HepG2 (cell line): ENCODE measurements around the gene USP32. TPM values are rescaled to one million over a fixed set of nuclear protein-coding genes. Genes with fewer than 3 reads are reported as not detected.

Source experiments
- CSRNP2 ChIP-seq: sonication (generic); formaldehyde crosslinking; conservative IDR thresholded peaks from 2 replicates; pipeline ENCODE4 v1.8.0; 2022; ENCODE audit warnings: low read depth, missing genetic modification reagents
- DNMT1 ChIP-seq: sonication (generic); formaldehyde crosslinking; IDR thresholded peaks from 2 replicates; pipeline ENCODE4 v1.5.1; 2020; ENCODE audit warnings: mild to moderate bottlenecking, missing genetic modification reagents
- ETV5 ChIP-seq: IDR thresholded peaks from 2 replicates; pipeline ENCODE4 v1.6.1; 2018; ENCODE audit warnings: missing biosample characterization, missing genetic modification reagents, inconsistent platforms, borderline replicate concordance
- GTF2F1 ChIP-seq: fragments of 150-350 bp; IDR thresholded peaks from 2 replicates; pipeline ENCODE4 v1.6.1; 2014; ENCODE audit warnings: low read length
- HMG20B ChIP-seq: conservative IDR thresholded peaks from 2 replicates; pipeline ENCODE4 v1.6.1; 2016; ENCODE audit warnings: missing genetic modification reagents, missing compliant biosample characterization
- HNF1B ChIP-seq: sonication (generic); formaldehyde crosslinking; IDR thresholded peaks from 2 replicates; pipeline ENCODE4 v1.5.1; 2020; ENCODE audit warnings: mild to moderate bottlenecking, moderate library complexity, missing genetic modification reagents
- NKX3-1 ChIP-seq: sonication (generic); formaldehyde crosslinking; IDR thresholded peaks from 2 replicates; pipeline ENCODE4 v1.5.0; 2020; ENCODE audit warnings: missing genetic modification reagents
- NR2F1 ChIP-seq, 2 experiments: fragments of 450-650 bp in 1 of 2; formaldehyde crosslinking in 1 of 2; IDR thresholded peaks; 2 replicates each; pipeline versions ENCODE4 v1.5.0 to v1.6.1; 2016 to 2020; ENCODE audit warnings: mild to moderate bottlenecking in 1 of 2, missing compliant biosample characterization in 1 of 2, missing genetic modification reagents in 1 of 2, moderate library complexity in 1 of 2
- SRSF4 ChIP-seq: fragments of 200-400 bp; formaldehyde crosslinking; IDR thresholded peaks from one replicate; pipeline ENCODE4 v1.6.1; 2018; ENCODE audit warnings: mild to moderate bottlenecking, low read depth, low read length, moderate library complexity; ENCODE audit not compliant: poor library complexity, severe bottlenecking
- ZBTB42 ChIP-seq: sonication (generic); formaldehyde crosslinking; IDR thresholded peaks from 2 replicates; pipeline ENCODE4 v1.5.0; 2020; ENCODE audit warnings: mild to moderate bottlenecking, missing genetic modification reagents
- ZBTB8A ChIP-seq: sonication (generic); formaldehyde crosslinking; IDR thresholded peaks from 2 replicates; pipeline ENCODE4 v1.4.0; 2020; ENCODE audit warnings: mild to moderate bottlenecking, low read depth, missing genetic modification reagents, borderline replicate concordance
- ZNF331 ChIP-seq: sonication (generic); formaldehyde crosslinking; IDR thresholded peaks from 2 replicates; pipeline ENCODE4 v1.4.0; 2020; ENCODE audit warnings: missing genetic modification reagents
- ZNF362 ChIP-seq: sonication (generic); formaldehyde crosslinking; IDR thresholded peaks from 2 replicates; pipeline ENCODE4 v1.4.0; 2020; ENCODE audit warnings: missing genetic modification reagents, mild to moderate bottlenecking, borderline replicate concordance
- polyA plus RNA-seq, 8 experiments: library from polyadenylated mRNA; depleted of rRNA in 3 of 8; stranded (reverse) in 7 of 8; unstranded in 1 of 8; fragments of >200 nt; fragmentation: Illumina TruSeq in 4 of 8; extraction: Trizol in 4 of 8; gene quantifications; 2 replicates each; pipeline versions ENCODE4 v1.2.1 to v1.2.3, GENCODE V29; 2011 to 2016; ENCODE audit warnings: low read depth in 4 of 8, missing spikeins in 1 of 8, mixed read lengths in 1 of 8; ENCODE audit not compliant: insufficient read depth in 1 of 8
- total RNA-seq, 5 experiments: library from RNA; depleted of rRNA; stranded (reverse); fragments of >200 nt; fragmentation: Illumina TruSeq; extraction: Trizol; gene quantifications; 2 replicates each; pipeline ENCODE4 v1.2.3, GENCODE V29; 2016; ENCODE audit warnings: low read depth in 1 of 5
- TF ChIP-seq, protein P1 (sequence below): sonication (generic); formaldehyde crosslinking; IDR thresholded peaks from 2 replicates; pipeline ENCODE4 v1.4.0; 2020; ENCODE audit warnings: low read depth, mild to moderate bottlenecking, missing genetic modification reagents
- TF ChIP-seq, protein P2 (sequence below): sonication (generic); formaldehyde crosslinking; conservative IDR thresholded peaks from 2 replicates; pipeline ENCODE4 v1.8.1; 2023; ENCODE audit warnings: missing genetic modification reagents

The USP32 gene
- total and polyA plus RNA-seq, 2 of the 13 experiments (the other 11 are each of a cell fraction or from before 2014, with no cell fraction given): 24.9 to 39.9 TPM

- TF ChIP-seq CSRNP2 (CRISPR knock-in tag) (no peak), ZBTB8A (no peak), SRSF4 (no peak), DNMT1 (no peak), HMG20B (CRISPR knock-in tag) (peak; percentile 68; the same call in 1 of the 2 replicates), NKX3-1 (CRISPR knock-in tag) (no peak), NR2F1 (CRISPR knock-in tag; IDR thresholded peaks at IDR 0.05) (peak; percentile 37 to 51; a peak in 3 of 4 replicates), ETV5 (CRISPR knock-in tag) (no peak; the same call in 1 of the 2 replicates), ZBTB42 (CRISPR knock-in tag) (no peak), ZNF362 (CRISPR knock-in tag) (peak; percentile 84), GTF2F1 (no peak), HNF1B (CRISPR knock-in tag) (no peak), ZNF331 (CRISPR knock-in tag) (no peak)
- TF ChIP-seq, protein P1, sequence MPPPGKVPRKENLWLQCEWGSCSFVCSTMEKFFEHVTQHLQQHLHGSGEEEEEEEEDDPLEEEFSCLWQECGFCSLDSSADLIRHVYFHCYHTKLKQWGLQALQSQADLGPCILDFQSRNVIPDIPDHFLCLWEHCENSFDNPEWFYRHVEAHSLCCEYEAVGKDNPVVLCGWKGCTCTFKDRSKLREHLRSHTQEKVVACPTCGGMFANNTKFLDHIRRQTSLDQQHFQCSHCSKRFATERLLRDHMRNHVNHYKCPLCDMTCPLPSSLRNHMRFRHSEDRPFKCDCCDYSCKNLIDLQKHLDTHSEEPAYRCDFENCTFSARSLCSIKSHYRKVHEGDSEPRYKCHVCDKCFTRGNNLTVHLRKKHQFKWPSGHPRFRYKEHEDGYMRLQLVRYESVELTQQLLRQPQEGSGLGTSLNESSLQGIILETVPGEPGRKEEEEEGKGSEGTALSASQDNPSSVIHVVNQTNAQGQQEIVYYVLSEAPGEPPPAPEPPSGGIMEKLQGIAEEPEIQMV (CRISPR knock-in tag): no peak
- TF ChIP-seq, protein P2, sequence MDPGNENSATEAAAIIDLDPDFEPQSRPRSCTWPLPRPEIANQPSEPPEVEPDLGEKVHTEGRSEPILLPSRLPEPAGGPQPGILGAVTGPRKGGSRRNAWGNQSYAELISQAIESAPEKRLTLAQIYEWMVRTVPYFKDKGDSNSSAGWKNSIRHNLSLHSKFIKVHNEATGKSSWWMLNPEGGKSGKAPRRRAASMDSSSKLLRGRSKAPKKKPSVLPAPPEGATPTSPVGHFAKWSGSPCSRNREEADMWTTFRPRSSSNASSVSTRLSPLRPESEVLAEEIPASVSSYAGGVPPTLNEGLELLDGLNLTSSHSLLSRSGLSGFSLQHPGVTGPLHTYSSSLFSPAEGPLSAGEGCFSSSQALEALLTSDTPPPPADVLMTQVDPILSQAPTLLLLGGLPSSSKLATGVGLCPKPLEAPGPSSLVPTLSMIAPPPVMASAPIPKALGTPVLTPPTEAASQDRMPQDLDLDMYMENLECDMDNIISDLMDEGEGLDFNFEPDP (CRISPR knock-in tag): no peak
These were observed 36.0 kb downstream of the USP32 start (continued) for GRCh38 chr17:60355663-60356594.
